Measurements from ENCODE around the gene CFAP77.

The CFAP77 gene

DNA sequence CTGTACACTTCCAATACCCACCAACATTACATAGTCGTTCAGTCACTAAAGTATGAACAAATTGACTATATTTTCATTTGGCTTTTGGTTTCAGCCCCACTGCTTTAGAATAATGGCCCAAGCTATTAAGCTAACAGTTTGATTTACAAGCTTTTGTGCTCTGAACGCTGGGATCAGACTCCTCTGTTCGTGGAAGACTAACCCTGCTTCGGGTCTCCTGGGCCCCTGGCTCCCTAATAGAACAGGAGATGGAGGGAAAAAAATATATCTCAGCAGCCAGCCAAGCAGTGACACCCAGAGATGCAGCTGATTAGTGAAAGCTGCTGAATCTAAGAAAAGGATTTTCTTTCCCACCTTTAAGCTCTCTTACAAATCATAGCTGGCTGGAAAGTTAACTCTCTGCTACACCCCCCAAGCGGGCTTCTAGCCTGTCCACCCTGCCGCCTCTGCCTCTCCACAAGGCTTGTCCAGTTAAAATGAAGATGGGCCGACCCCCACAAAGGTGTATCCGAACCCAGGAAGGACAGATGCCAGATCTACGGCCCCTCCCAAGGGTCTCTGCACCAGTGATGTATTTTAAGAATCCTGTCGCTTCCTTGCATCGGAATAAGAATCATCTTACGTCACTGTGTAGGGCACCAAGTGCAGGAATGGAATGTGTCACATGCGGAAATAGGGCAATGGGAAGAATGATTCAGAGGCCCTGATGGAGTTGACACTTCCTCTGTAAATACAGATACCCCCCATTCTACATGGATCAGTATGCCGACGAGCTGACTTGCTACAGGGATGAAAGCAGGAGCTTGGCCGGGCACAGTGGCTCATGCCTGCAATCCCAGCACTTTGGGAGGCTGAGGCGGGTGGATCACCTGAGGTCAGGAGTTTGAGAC lies 139.0 kb downstream of the CFAP77 start:
- H3K4me1 Mint-ChIP-seq: peaks cover 43% of the 10 kb centered on the region
- H3K27ac Mint-ChIP-seq: peak overlapping the region; percentile 75 to 86 (median 83)
- TF ChIP-seq, protein P1, sequence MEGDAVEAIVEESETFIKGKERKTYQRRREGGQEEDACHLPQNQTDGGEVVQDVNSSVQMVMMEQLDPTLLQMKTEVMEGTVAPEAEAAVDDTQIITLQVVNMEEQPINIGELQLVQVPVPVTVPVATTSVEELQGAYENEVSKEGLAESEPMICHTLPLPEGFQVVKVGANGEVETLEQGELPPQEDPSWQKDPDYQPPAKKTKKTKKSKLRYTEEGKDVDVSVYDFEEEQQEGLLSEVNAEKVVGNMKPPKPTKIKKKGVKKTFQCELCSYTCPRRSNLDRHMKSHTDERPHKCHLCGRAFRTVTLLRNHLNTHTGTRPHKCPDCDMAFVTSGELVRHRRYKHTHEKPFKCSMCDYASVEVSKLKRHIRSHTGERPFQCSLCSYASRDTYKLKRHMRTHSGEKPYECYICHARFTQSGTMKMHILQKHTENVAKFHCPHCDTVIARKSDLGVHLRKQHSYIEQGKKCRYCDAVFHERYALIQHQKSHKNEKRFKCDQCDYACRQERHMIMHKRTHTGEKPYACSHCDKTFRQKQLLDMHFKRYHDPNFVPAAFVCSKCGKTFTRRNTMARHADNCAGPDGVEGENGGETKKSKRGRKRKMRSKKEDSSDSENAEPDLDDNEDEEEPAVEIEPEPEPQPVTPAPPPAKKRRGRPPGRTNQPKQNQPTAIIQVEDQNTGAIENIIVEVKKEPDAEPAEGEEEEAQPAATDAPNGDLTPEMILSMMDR (IDR thresholded peaks at IDR 0.05; ENCODE audit: unreplicated experiment in 3 of 3): no peak
- H3K9me3 Mint-ChIP-seq: no peaks in the 10 kb centered on the region
- H3K36me3 Mint-ChIP-seq (ENCODE audit: low read depth): no peaks in the 10 kb centered on the region
- peaks cover 24% of the 10 kb centered on the region for H3K27me3 Mint-ChIP-seq (ENCODE audit: low read depth)
- peak overlapping the region in 2 of 3 experiments; percentile 14 to 25 for H3K4me3 Mint-ChIP-seq

DNA sequence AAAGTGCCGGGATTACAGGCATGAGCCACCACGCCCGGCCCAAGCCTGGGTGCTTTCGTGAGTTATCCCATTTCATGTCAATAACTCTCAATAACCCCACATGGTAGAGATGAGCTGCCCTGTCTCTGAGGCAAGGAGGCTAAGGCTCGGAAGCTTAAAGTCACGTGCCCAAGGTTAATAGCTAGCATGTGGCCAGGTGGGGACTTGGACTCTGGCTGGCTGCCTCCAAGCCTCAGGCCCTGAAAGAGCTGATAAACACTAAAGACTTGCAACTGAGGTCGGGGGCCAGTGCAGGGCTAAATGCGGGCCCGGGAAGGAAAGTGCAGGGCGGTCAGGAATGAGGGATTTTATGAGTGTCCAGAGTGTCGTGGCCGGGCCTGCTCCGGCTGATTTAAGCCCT lies 141.5 kb downstream of the CFAP77 start:
- peaks cover 28% of the 10 kb centered on the region for H3K27me3 Mint-ChIP-seq (ENCODE audit: low read depth)
- peaks cover 2% of the 10 kb centered on the region for H3K9me3 Mint-ChIP-seq
- TF ChIP-seq, protein P1 (IDR thresholded peaks at IDR 0.05; ENCODE audit: unreplicated experiment in 3 of 3): no peak
- no peaks in the 10 kb centered on the region for H3K36me3 Mint-ChIP-seq (ENCODE audit: low read depth)
- H3K4me1 Mint-ChIP-seq: peaks cover 30% of the 10 kb centered on the region
- no peak overlapping the region for H3K27ac Mint-ChIP-seq
- no peak overlapping the region for H3K4me3 Mint-ChIP-seq

DNA sequence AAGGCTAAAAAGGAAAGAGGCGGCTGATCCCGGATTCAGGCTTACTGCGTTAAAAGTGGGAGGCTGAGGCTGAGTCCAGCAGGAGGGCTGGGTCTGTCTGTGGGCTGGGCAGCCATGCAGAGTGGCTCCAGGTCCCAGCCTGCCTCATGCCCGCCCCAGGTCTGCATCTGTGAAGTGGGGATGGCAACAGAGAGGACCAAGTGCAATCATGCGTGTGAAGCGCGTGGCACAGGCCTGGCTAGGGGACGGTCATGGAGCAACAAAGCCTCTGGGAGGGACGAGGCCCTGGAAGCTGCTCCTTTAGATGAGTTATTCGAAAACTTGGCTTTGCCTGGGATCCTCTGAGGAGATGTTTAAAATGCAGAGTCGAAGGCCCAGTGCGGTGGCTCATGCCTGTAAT lies 142.0 kb downstream of the CFAP77 start:
- no peak overlapping the region for H3K27ac Mint-ChIP-seq

DNA sequence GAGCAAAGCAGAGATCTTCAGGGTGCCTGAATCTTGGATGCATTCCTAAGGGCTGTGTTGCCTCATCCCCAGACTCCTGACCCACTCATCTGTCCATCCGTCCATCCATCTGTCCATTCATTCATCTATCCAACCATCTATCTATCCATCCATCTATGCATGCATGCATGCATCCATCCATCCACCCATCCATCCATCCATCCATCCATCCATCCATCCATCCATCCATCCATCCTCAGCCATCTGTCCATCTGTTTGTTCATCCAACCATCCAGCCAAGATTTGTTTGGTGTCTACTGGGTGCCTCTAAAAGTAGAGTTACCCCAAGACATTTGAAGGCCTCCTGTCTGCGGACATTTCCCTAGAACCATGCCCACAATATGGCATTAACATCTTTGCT lies 144.7 kb downstream of the CFAP77 start:
- Mint-ChIP-seq H3K27ac (no peak overlapping the region), H3K4me3 (no peak overlapping the region), H3K27me3 (ENCODE audit: low read depth) (peaks cover 36% of the 10 kb centered on the region), H3K9me3 (peaks cover 6% of the 10 kb centered on the region), H3K4me1 (peaks cover 7% of the 10 kb centered on the region), H3K36me3 (ENCODE audit: low read depth) (peaks cover 4% of the 10 kb centered on the region)
- TF ChIP-seq, protein P1 (IDR thresholded peaks at IDR 0.05; ENCODE audit: unreplicated experiment in 3 of 3): no peak

More for the DNA sequence above, 142.0 kb downstream of the CFAP77 start:
- peaks cover 30% of the 10 kb centered on the region for H3K4me1 Mint-ChIP-seq
- peaks cover 2% of the 10 kb centered on the region for H3K9me3 Mint-ChIP-seq
- H3K4me3 Mint-ChIP-seq: no peak overlapping the region
- TF ChIP-seq, protein P1 (IDR thresholded peaks at IDR 0.05; ENCODE audit: unreplicated experiment in 3 of 3): no peak
- H3K36me3 Mint-ChIP-seq (ENCODE audit: low read depth): no peaks in the 10 kb centered on the region
- H3K27me3 Mint-ChIP-seq (ENCODE audit: low read depth): peaks cover 28% of the 10 kb centered on the region

DNA sequence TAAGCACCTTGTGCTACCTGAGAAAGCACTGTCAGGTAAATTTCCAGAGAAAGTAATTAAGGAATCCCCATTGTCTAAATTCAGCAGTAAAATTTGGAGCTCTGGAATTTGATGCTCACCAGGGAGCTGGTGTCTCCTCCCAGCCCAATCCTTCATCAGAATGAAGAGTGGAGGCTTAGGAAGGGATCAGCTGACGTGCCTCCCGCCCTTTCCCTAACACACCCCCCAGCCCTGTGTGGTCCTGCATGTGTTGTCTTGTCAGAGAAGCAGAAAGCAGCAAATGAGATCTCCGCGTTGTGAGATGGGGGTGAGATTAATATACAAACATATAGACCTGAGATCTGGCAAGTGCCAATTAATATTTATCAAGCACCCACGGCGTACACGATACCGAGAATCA lies 145.5 kb downstream of the CFAP77 start:
- TF ChIP-seq, protein P1 (IDR thresholded peaks at IDR 0.05; ENCODE audit: unreplicated experiment in 3 of 3): no peak
- peak overlapping the region in 1 of 3 experiments; percentile 16 for H3K27ac Mint-ChIP-seq
- peaks cover 6% of the 10 kb centered on the region for H3K4me1 Mint-ChIP-seq
- H3K4me3 Mint-ChIP-seq: no peak overlapping the region
- H3K27me3 Mint-ChIP-seq (ENCODE audit: low read depth): peaks cover 37% of the 10 kb centered on the region
- peaks cover 6% of the 10 kb centered on the region for H3K9me3 Mint-ChIP-seq
- H3K36me3 Mint-ChIP-seq (ENCODE audit: low read depth): peaks cover 4% of the 10 kb centered on the region

DNA sequence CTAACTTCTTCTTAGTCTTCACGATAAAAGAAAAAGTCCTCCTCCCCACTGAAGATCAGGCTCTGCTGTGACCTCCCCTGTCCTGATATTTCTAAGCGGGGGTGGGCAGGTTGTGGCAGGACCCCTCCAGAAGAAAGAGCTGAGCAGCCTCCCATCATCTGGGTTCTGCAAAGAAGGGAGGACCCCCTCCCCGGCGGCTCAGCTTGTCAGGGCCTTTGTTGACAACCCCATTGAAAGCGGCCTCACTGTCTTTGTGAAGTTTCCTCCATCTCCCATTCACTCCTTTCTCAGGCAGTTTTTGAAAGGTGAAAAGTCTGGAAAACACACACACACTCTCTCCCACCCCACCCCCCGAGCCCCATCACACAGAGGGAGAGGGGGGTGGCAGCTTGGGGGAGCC lies 146.2 kb downstream of the CFAP77 start:
- H3K36me3 Mint-ChIP-seq (ENCODE audit: low read depth): peaks cover 4% of the 10 kb centered on the region
- peaks cover 44% of the 10 kb centered on the region for H3K27me3 Mint-ChIP-seq (ENCODE audit: low read depth)
- H3K9me3 Mint-ChIP-seq: peaks cover 6% of the 10 kb centered on the region
- peaks cover 13% of the 10 kb centered on the region for H3K4me1 Mint-ChIP-seq
- H3K27ac Mint-ChIP-seq: no peak overlapping the region
- no peak overlapping the region for H3K4me3 Mint-ChIP-seq
- TF ChIP-seq, protein P1 (IDR thresholded peaks at IDR 0.05; ENCODE audit: unreplicated experiment in 3 of 3): no peak
